NB4 (cell line): ENCODE results near the gene ATOSB.

Source experiments
- CTCF ChIP-seq: IDR thresholded peaks from one replicate; pipeline ENCODE4 v1.5.1; 2012; ENCODE audit warnings: low read depth, low read length
- POLR2A ChIP-seq: IDR thresholded peaks from 2 replicates; pipeline ENCODE4 v1.6.1; 2011; ENCODE audit warnings: mild to moderate bottlenecking; ENCODE audit not compliant: insufficient read length; ENCODE audit errors: extremely low read depth

- no peak for TF ChIP-seq CTCF
- no peak for TF ChIP-seq POLR2A
Observed at GRCh38 chr9:35097573-35097972, 18.1 kb downstream of the ATOSB start.
